HEK293T (cell line): ENCODE measurements around the gene PIEZO1.

ENCODE experiments used
- CTCF ChIA-PET: fragments of 350-600 bp; formaldehyde crosslinking; extraction: SDS; loops from one replicate; lab custom pipeline; 2021; ENCODE audit warnings: antibody characterized with exemption, inconsistent platforms; lab: Yijun Ruan, JAX
- POLR2A ChIA-PET: fragments of 350-600 bp; formaldehyde crosslinking; extraction: SDS; loops from one replicate; lab custom pipeline; 2020; ENCODE audit warnings: antibody characterized with exemption, inconsistent platforms; lab: Yijun Ruan, JAX
- DNase-seq: peaks from one replicate; pipeline ENCODE4 v3.0.0; 2012; ENCODE audit warnings: mixed read lengths; ENCODE audit errors: extremely low spot score
- ARNT ChIP-seq: fragments of 450-650 bp; IDR thresholded peaks from 2 replicates; pipeline ENCODE4 v1.6.1; 2017; ENCODE audit warnings: mild to moderate bottlenecking
- BHLHE40 ChIP-seq: fragments of 450-650 bp; IDR thresholded peaks from 2 replicates; pipeline ENCODE4 v1.6.1; 2016; ENCODE audit warnings: mild to moderate bottlenecking, moderate library complexity, borderline replicate concordance
- CTBP1 ChIP-seq: fragments of 450-650 bp; IDR thresholded peaks from 2 replicates; pipeline ENCODE4 v1.6.1; 2016; ENCODE audit warnings: borderline replicate concordance
- ELF4 ChIP-seq: fragments of 450-650 bp; IDR thresholded peaks from 2 replicates; pipeline ENCODE4 v1.6.1; 2017; ENCODE audit warnings: antibody characterized with exemption
- FOXA1 ChIP-seq: fragments of 450-650 bp; IDR thresholded peaks from 2 replicates; pipeline ENCODE4 v1.6.1; 2016; ENCODE audit warnings: mild to moderate bottlenecking
- FOXK2 ChIP-seq: fragments of 450-650 bp; IDR thresholded peaks from 2 replicates; pipeline ENCODE4 v1.6.1; 2016; ENCODE audit warnings: mild to moderate bottlenecking
- FOXM1 ChIP-seq: fragments of 450-650 bp; IDR thresholded peaks from 2 replicates; pipeline ENCODE4 v1.6.1; 2017; ENCODE audit warnings: mild to moderate bottlenecking, borderline replicate concordance
- HDGF ChIP-seq: fragments of 450-650 bp; IDR thresholded peaks from 2 replicates; pipeline ENCODE4 v1.6.1; 2017; ENCODE audit warnings: antibody characterized with exemption, borderline replicate concordance
- L3MBTL2 ChIP-seq: fragments of 450-650 bp; conservative IDR thresholded peaks from 2 replicates; pipeline ENCODE4 v1.6.1; 2016; ENCODE audit warnings: mild to moderate bottlenecking
- LEF1 ChIP-seq: fragments of 450-650 bp; IDR thresholded peaks from 2 replicates; pipeline ENCODE4 v1.6.1; 2017; ENCODE audit warnings: mild to moderate bottlenecking, borderline replicate concordance
- NFRKB ChIP-seq: fragments of 450-650 bp; IDR thresholded peaks from 2 replicates; pipeline ENCODE4 v1.6.1; 2016; ENCODE audit warnings: mild to moderate bottlenecking, moderate library complexity
- PKNOX1 ChIP-seq: fragments of 450-650 bp; IDR thresholded peaks from 2 replicates; pipeline ENCODE4 v1.6.1; 2016
- SP1 ChIP-seq: fragments of 450-650 bp; IDR thresholded peaks from 2 replicates; pipeline ENCODE4 v1.6.1; 2017
- SUZ12 ChIP-seq: fragments of 450-650 bp; IDR thresholded peaks from 2 replicates; pipeline ENCODE4 v1.6.1; 2016; ENCODE audit warnings: mild to moderate bottlenecking
- TARDBP ChIP-seq: fragments of 450-650 bp; IDR thresholded peaks from 2 replicates; pipeline ENCODE4 v1.6.1; 2016
- ZNF384 ChIP-seq: fragments of 450-650 bp; IDR thresholded peaks from 2 replicates; pipeline ENCODE4 v1.6.1; 2016

The PIEZO1 gene

GRCh38 chr16:88813269-88814143 is 28.5 kb upstream of the PIEZO1 start:
- ChIA-PET POLR2A (interaction anchor here (1.0 to 4.8 kb wide), 7 partner anchors 10 to 404 kb away, joined by 3 to 64 read pairs (median 9); partner anchors contain the start of genes CDT1 and ZNF778), CTCF (interaction anchor here (0.5 to 1.8 kb wide), 3 partner anchors 201 to 403 kb away, joined by 3 to 5 read pairs (median 4); no protein-coding TSS in a partner anchor)
- no peak for DNase-seq
- TF ChIP-seq PKNOX1 (no peak), FOXK2 (no peak), NFRKB (no peak), SUZ12 (no peak), CTBP1 (no peak), SP1 (no peak)

- ChIA-PET CTCF (interaction anchor here (0.6 to 1.8 kb wide), 4 partner anchors 124 to 404 kb away, joined by 3 to 5 read pairs (median 4); no protein-coding TSS in a partner anchor), POLR2A (interaction anchor here (0.9 to 4.8 kb wide), 7 partner anchors 9 to 405 kb away, joined by 3 to 64 read pairs (median 9); partner anchors contain the start of genes CDT1 and ZNF778)
- no peak for DNase-seq
- TF ChIP-seq FOXM1 (no peak), L3MBTL2 (0 out of 2 replicates have a peak, but pooled peaks have one; percentile 23)
Measured at GRCh38 chr16:88812513-88813268, 27.7 kb upstream of the PIEZO1 start.

GRCh38 chr16:88811769-88812512 is 26.9 kb upstream of the PIEZO1 start, which contains the start of gene APRT:
APRT (minus strand) TSS chr16:88811928; CDS start chr16:88811899, 29 bp downstream.
- no peak for TF ChIP-seq NFRKB
- peak; percentile 63; the same call in 1 of the 2 replicates for TF ChIP-seq L3MBTL2
- TF ChIP-seq FOXK2 = no peak
- TF ChIP-seq FOXA1 = no peak
- no peak for TF ChIP-seq SUZ12
- TF ChIP-seq BHLHE40 = no peak
- no peak for TF ChIP-seq ZNF384
- peak; percentile 39 for TF ChIP-seq CTBP1
- TF ChIP-seq ELF4 = no peak
- TF ChIP-seq HDGF = no peak
- no peak for TF ChIP-seq LEF1
- TF ChIP-seq TARDBP = peak; percentile 72; the same call in 1 of the 2 replicates
- ChIA-PET CTCF (interaction anchor here (0.6 to 1.8 kb wide), 3 partner anchors 125 to 404 kb away, joined by 3 to 5 read pairs (median 4); no protein-coding TSS in a partner anchor), POLR2A (interaction anchor here (0.6 to 4.8 kb wide), 9 partner anchors 9 to 406 kb away, joined by 3 to 64 read pairs (median 6); partner anchors contain the start of genes CDT1 and ZNF778)
- peak; percentile 98 for DNase-seq

- ChIA-PET CTCF (interaction anchor here (1.9 kb wide), 1 partner anchor 74 kb away, joined by 6 read pairs; no protein-coding TSS in a partner anchor), POLR2A (interaction anchor here (0.6 to 4.8 kb wide), 12 partner anchors 11 to 406 kb away, joined by 3 to 64 read pairs (median 5); partner anchors contain the start of genes GALNS, TRAPPC2L and ZNF778)
- TF ChIP-seq ELF4 (peak; percentile 63; the same call in 1 of the 2 replicates), HDGF (no peak), L3MBTL2 (peak; percentile 77)
Measured at GRCh38 chr16:88810912-88811768, 26.1 kb upstream of the PIEZO1 start.

GRCh38 chr16:88810166-88810911 is 25.3 kb upstream of the PIEZO1 start:
- ChIA-PET POLR2A (interaction anchor here (0.8 to 4.8 kb wide), 13 partner anchors 11 to 407 kb away, joined by 3 to 64 read pairs (median 4); partner anchors contain the start of genes GALNS, TRAPPC2L and ZNF778), CTCF (interaction anchor here (0.8 to 1.9 kb wide), 2 partner anchors 48 to 73 kb away, joined by 3 to 6 read pairs; no protein-coding TSS in a partner anchor)
- TF ChIP-seq NFRKB = no peak
- no peak for TF ChIP-seq CTBP1
- TF ChIP-seq FOXK2 = no peak
- 0 out of 2 replicates have a peak, but pooled peaks have one; percentile 23 for TF ChIP-seq FOXM1
- TF ChIP-seq HDGF = no peak
- TF ChIP-seq SUZ12 = no peak
- no peak for TF ChIP-seq BHLHE40
- 0 out of 2 replicates have a peak, but pooled peaks have one; percentile 1 for TF ChIP-seq ELF4
- TF ChIP-seq ZNF384 = no peak
- no peak for TF ChIP-seq ARNT
- no peak for TF ChIP-seq PKNOX1
- no peak for TF ChIP-seq TARDBP
- 0 out of 2 replicates have a peak, but pooled peaks have one; percentile 10 for TF ChIP-seq L3MBTL2
- no peak for TF ChIP-seq SP1
- TF ChIP-seq LEF1 = no peak
- TF ChIP-seq FOXA1 = no peak
- no peak for DNase-seq

More at GRCh38 chr16:88810912-88811768, 26.1 kb upstream of the PIEZO1 start:
- no peak for DNase-seq
